ENCODE results near the gene FLOT1.
A peak's percentile ranks its signal among the peaks of the same experiment; 100 is the strongest.

FLOT1 gene

DNA sequence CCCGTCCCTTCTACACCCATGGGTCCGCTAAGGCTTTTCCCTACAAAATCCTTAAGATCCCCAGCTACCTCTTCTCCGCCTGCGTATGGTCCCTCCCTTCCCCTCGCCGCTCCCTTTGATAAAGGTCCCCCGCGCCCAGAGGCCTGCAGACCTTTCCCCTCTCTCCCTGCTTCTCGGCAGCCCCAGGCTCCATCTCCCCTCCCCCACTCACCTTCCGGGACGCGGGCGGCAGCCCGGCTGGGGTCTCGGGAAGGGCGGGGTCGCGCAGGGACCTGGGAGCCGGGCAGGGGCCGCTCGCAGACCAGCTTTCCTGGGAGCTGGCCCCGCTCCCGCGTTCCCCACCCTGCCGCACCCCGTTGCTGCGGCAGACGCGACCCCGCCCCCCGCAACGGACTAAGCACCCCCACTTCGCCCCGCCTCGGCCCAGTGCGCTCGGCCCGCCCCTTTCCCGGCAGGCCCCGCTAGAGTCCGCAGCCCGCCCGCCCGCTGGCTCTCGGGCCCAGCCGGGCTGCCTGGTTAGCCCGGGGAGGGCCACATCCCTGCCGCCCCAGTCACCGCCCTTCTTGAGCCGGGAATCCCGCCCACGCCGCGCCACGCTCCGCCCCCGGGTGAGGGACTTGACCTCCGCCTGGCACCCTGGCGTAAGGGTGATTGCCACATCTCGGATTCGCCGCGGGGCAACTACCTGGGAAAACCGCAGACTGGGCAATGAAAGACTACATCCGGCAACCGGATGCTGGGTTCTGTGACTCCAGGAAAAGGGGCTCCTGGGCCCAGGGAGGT, at the start of gene FLOT1:
Gene FLOT1 (minus strand): TSS at position 372 of the 783 bp plus-strand sequence. CDS start 498 bp downstream, outside the sequence.
- Histone ChIP-seq H3K4me3 (ENCODE audit: low read depth, low read length) (peak within 1 kb of the TSS; percentile 99), H3K27me3 (replicated peaks) (no peaks in the 10 kb centered on the region), H3K27ac (peak within 1 kb of the TSS; percentile 95), H3K36me3 (replicated peaks) (peaks cover 40% of the 10 kb centered on the region)
- peak; percentile 90 for DNase-seq
- TF ChIP-seq, protein P1, sequence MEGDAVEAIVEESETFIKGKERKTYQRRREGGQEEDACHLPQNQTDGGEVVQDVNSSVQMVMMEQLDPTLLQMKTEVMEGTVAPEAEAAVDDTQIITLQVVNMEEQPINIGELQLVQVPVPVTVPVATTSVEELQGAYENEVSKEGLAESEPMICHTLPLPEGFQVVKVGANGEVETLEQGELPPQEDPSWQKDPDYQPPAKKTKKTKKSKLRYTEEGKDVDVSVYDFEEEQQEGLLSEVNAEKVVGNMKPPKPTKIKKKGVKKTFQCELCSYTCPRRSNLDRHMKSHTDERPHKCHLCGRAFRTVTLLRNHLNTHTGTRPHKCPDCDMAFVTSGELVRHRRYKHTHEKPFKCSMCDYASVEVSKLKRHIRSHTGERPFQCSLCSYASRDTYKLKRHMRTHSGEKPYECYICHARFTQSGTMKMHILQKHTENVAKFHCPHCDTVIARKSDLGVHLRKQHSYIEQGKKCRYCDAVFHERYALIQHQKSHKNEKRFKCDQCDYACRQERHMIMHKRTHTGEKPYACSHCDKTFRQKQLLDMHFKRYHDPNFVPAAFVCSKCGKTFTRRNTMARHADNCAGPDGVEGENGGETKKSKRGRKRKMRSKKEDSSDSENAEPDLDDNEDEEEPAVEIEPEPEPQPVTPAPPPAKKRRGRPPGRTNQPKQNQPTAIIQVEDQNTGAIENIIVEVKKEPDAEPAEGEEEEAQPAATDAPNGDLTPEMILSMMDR (IDR thresholded peaks at IDR 0.05; ENCODE audit: low read depth, low read length, missing control alignments), result no peak
- in situ Hi-C loops (cut with HindIII; ENCODE audit: low pct_ligation_motif_present, low sequenced_read_pairs), result no loop called here

- H3K27ac ChIP-seq, result no peak overlapping the region
- no peak overlapping the region for H3K4me3 ChIP-seq (ENCODE audit: low read depth, low read length)
- H3K27me3 ChIP-seq (replicated peaks), result no peaks in the 10 kb centered on the region
- DNase-seq, result no peak
- TF ChIP-seq, protein P1 (IDR thresholded peaks at IDR 0.05; ENCODE audit: low read depth, low read length, missing control alignments), result no peak
- H3K36me3 ChIP-seq (replicated peaks), result no peaks in the 10 kb centered on the region
- in situ Hi-C loops (cut with HindIII; ENCODE audit: low pct_ligation_motif_present, low sequenced_read_pairs), result no loop called here
Measured at GRCh38 chr6:30790724-30791383, 48.4 kb upstream of the FLOT1 start.

DNA sequence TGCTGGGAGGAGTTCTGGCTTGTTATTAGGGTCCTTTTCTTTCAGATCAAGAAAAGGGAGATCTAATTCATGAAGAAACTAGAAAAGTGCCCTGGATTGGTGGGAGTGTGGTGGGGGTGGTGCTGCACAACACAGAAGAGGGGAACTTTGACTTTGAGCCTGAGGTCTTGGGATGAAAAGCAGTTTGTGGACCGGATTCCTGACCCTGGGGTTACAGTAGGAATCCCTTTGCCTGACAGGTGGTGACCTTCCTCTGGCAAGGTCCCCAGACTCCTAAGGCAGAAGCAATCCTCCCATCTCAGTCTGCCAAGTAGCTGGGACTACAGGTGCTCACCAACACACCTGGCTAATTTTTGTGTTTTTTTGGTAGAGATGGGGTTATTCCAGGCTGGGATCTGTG, 47.1 kb upstream of the FLOT1 start:
- no peak overlapping the region for H3K27ac ChIP-seq
- in situ Hi-C loops (cut with HindIII; ENCODE audit: low pct_ligation_motif_present, low sequenced_read_pairs), result no loop called here
- TF ChIP-seq, protein P1 (IDR thresholded peaks at IDR 0.05; ENCODE audit: low read depth, low read length, missing control alignments), result no peak
- H3K4me3 ChIP-seq (ENCODE audit: low read depth, low read length), result no peak overlapping the region
- H3K36me3 ChIP-seq (replicated peaks), result no peaks in the 10 kb centered on the region
- DNase-seq, result no peak
- H3K27me3 ChIP-seq (replicated peaks), result no peaks in the 10 kb centered on the region

GRCh38 chr6:30787954-30788353, 45.5 kb upstream of the FLOT1 start:
- in situ Hi-C loops (cut with HindIII; ENCODE audit: low pct_ligation_motif_present, low sequenced_read_pairs), result no loop called here
- DNase-seq, result no peak
- TF ChIP-seq, protein P1 (IDR thresholded peaks at IDR 0.05; ENCODE audit: low read depth, low read length, missing control alignments), result no peak
- H3K27me3 ChIP-seq (replicated peaks), result no peaks in the 10 kb centered on the region
- H3K27ac ChIP-seq, result no peak overlapping the region
- H3K4me3 ChIP-seq (ENCODE audit: low read depth, low read length), result no peak overlapping the region
- H3K36me3 ChIP-seq (replicated peaks), result no peaks in the 10 kb centered on the region

DNA sequence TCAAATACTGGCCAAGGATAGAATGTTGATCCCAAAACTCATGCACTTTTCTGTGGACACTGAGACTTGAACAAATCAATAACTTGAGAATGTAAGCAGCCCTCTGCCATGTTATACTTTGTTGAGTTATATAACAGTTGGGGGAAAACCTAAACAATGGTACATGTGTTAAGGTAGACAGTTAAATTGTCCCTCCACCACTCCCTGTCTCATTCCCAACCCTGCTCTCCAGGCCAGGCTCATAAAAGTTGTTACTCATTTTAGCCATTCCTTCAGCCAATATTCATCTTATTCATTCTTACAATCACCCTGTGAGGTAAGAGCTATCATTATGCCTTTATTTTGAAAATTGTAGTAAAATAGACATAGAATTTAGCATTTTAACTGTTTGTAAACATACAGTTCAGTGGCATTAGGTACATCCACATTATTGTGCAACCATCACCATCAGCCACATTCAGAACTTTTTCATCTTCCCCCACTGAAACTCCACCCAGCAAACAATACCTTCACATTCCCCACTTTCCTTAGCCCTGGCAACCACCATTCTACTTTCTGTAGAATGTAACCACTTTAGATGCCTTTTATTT, 40.0 kb upstream of the FLOT1 start:
- in situ Hi-C loops (cut with HindIII; ENCODE audit: low pct_ligation_motif_present, low sequenced_read_pairs), result no loop called here
- DNase-seq, result no peak
- Histone ChIP-seq H3K27ac (peak overlapping the region; percentile 99), H3K27me3 (replicated peaks) (no peaks in the 10 kb centered on the region), H3K36me3 (replicated peaks) (no peaks in the 10 kb centered on the region), H3K4me3 (ENCODE audit: low read depth, low read length) (no peak overlapping the region)
- TF ChIP-seq, protein P1 (IDR thresholded peaks at IDR 0.05; ENCODE audit: low read depth, low read length, missing control alignments), result no peak

Measured in brain microvascular endothelial cell (primary cell).